ENCODE measurements around the gene LUC7L3. TPM values are rescaled to one million over a fixed set of nuclear protein-coding genes. Genes with fewer than 3 reads are reported as not detected.

Gene LUC7L3
- total and polyA plus RNA-seq, 10 of the 15 experiments (the other 5 are each of a cell fraction or from before 2014, with no cell fraction given): 51.3 to 176 (median 149) TPM

GRCh38 chr17:50779747-50780353, 60.4 kb downstream of the LUC7L3 start (continued):
- TF ChIP-seq ZBTB40 (IDR thresholded peaks at IDR 0.05; ENCODE audit: borderline replicate concordance) (no peak), SMARCA5 (IDR thresholded peaks at IDR 0.05) (no peak), BCLAF1 (IDR thresholded peaks at IDR 0.05) (no peak), NKRF (conservative IDR thresholded peaks at IDR 0.05) (no peak), FOXM1 (IDR thresholded peaks at IDR 0.05; ENCODE audit: low read depth, low read length) (no peak), FOXK2 (IDR thresholded peaks at IDR 0.05) (no peak), GABPA (IDR thresholded peaks at IDR 0.05; ENCODE audit: low read depth) (no peak)

All from GM12878 (cell line).